NCI-H748 treated with DMSO at 0.1 percent for 48 hours (cell line): ENCODE results near the gene RTRAF.
A peak's percentile ranks its signal among the peaks of the same experiment; 100 is the strongest.

ENCODE experiments used
- DNase-seq: peaks from one replicate; lab custom pipeline; 2025; lab: John Stamatoyannopoulos, UW

Gene RTRAF

DNA sequence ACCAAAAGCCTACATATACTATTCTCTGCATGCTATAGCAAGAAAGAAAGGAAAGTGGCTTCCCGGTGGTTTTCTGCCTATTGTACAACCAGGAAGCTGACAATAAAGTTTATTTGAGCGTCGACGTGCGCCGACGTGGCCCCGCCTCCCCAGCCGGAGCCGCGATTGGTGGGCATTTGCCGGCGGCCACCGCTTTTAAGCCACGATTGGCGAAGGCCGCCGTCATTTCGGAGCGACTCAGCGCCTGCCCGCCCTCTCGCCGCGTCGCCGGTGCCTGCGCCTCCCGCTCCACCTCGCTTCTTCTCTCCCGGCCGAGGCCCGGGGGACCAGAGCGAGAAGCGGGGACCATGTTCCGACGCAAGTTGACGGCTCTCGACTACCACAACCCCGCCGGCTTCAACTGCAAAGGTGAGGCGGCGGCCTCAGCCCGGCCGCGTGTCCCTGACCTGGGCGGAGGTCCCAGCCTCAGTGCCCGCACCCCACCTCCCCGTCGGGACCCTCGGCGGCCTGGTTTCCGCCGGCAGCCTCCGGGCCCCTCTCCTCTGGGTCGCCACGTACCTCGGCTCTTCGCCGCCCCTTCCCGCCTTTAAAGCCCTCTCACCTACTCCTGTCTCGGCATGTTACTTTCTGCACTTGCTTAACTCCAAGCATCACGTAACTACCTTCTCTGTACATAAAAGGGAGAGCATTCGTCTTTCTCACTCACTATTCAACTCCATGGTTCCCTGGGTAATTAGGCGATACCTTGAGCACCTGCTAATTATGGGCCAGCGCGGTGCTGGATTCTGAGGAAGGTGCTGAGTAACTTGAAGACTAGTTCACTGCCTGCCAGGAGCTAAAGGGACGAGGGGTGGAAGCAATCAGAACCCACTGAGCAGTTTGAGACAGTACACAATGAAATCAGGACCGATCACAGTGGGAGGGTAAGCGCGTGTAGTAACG, at the start of gene RTRAF:
TSS of gene RTRAF (plus strand) at position 254 of the 942 bp plus-strand sequence. CDS start at position 348, 94 bp downstream.
- peak; percentile 88 for DNase-seq

GRCh38 chr14:51939755-51940301, 49.5 kb upstream of the RTRAF start:
- DNase-seq = no peak

- no peak for DNase-seq
These were observed 46.4 kb upstream of the RTRAF start for GRCh38 chr14:51942971-51943370.

GRCh38 chr14:51950007-51950406, 39.3 kb upstream of the RTRAF start:
- no peak for DNase-seq

DNA sequence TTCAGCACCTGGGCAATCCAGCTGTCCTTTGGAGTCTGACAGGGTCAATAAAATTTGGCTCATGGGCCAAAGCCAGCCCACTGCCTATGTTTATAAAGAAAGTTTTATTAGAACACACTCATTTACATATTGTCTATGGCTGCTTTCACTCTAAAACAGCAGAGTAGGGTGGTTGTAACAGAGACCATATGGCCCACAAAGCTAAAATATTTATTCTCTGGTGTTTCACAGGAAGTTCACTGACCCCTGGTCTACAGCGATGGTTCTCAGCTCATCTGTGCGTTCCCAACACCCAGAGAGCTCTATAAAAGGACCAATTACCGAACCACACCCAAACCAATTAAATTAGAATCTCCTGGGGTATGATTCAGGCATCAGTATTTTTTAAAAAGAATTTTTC, 37.7 kb upstream of the RTRAF start:
- DNase-seq = peak; percentile 44

DNA sequence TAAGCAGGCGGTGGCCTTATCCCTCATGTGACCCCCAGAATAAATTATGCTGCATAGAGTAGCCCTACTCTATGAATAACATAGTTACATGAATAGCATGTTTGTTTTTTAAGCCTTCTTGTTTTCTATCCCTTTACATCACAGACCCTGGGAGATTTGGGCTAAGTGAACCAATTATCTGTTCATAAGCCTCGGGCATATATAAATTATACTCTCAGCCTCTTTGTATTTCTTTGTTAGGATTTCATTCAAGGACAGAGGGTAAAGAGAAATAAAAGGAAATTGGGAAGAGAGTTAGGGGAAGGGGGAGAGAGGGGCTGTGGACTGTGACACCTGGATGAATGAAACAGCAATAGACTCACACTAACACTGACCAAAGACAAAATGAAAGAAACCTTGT, 35.3 kb upstream of the RTRAF start:
- peak; percentile 59 for DNase-seq

DNA sequence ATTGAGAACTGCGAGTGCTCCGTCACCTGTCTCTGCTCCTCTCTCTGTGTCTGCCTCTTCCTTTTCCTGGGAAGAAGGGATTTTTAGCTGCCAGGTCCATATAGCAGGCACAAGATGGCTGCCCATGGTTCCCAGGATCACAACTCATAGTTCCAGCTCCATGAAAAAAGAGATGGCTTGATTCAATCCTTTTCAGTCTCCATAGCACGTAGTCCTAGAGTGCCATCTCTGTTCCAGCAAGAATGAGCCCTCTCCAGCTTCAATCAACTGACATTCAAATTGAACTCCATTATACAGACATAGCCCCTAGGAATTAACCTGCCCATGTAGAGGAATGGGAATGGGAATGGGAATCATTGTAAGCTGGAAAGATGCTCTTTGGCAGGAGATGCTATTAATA, 34.7 kb upstream of the RTRAF start:
- no peak for DNase-seq

DNA sequence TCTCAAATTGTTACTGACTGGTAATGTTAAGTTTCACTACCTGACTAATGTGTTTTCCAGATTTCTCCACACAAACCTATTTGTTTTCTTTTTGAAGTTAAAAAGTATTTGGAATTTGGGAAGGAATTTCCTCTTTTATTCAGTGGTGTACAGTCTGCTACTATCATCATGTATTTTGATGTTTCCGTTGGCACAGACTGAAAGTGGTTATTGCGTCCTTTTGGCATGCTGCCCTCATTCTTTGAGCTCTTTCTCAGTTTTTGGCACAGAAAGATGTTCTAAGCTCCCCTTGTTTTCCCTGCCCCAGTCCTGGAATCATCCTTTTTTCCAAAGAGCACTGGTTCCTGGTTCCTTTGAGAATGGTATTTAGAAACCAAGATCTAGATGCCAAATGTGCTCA, 31.4 kb upstream of the RTRAF start:
- DNase-seq = no peak

DNA sequence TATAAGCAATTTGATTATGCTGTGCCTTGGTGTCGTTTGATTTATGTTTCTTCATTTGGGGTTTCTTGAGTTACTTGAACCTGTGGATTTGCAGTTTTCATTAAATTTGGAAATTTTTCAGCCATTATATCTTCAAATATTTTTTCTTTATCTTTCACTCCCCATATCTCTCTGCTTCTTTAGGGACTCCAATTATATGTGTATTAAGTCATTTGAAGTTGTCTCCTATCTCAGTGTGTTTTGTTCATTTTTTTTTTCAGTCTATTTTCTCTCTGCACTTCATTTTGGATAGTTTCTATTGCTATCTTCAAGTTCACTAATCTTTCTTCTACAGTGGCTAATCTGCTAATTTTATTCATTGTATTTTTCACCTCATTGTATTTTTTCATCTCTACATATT, 29.4 kb upstream of the RTRAF start:
- no peak for DNase-seq

DNA sequence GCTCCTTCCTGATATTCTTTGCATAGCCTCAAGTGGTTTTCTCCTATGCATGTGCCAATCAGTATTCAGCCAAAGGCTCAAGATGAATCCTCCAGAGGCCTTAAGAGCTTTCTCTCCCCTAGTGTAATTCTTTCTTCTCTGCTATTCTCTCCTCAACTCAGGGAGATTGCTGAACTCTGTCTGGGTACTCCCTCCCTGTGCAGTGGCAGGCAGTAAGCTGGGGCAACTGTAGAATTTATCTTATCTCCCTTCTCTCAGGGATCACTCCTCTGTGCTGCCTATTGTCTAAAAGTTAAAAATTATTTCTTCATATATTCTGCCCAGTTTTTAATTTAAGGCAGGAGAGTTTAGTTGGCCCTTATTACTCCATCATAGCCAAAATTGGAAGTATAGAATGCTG, 28.5 kb upstream of the RTRAF start:
- no peak for DNase-seq

DNA sequence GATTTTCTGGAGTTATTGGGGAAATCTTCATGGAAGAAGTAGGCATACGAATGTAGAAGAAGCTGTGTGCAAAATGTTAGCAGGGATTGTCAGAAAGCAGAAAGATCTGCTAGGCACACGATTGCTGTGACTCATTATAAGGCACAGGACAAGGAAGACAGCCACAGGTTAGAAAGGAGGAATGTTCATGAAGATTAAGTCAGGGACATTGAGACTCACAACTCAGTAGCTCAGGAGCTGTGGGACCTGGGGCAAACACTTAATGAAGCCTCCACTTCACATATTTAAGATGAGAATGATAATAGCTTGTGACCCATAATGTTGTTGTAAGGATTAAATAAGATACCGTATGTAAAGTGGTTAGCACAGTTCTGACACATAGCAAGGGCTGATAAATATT, 26.6 kb upstream of the RTRAF start:
- DNase-seq = no peak

- no peak for DNase-seq
These were observed 26.1 kb upstream of the RTRAF start for GRCh38 chr14:51963286-51963685.

DNA sequence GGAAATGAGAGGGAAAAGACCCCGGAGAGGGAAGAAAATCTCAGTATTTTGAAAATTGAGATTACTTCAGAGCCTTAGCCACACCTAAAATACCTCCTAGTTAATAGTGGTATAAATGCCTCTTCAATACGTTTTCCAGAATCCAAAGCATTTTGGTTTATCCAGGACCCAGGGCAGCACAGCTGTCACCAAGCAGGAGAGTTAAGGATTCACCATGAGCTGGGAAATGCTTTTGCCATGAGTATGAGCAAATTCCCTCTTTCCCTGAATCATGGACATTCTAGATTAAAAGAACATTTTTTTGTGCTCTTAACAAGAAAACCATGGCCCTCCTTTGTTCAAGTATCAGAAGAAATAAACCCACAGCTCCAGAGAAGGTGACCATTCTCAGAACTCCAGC, 21.8 kb upstream of the RTRAF start:
- no peak for DNase-seq

GRCh38 chr14:51969852-51970540, 19.4 kb upstream of the RTRAF start:
- no peak for DNase-seq

DNA sequence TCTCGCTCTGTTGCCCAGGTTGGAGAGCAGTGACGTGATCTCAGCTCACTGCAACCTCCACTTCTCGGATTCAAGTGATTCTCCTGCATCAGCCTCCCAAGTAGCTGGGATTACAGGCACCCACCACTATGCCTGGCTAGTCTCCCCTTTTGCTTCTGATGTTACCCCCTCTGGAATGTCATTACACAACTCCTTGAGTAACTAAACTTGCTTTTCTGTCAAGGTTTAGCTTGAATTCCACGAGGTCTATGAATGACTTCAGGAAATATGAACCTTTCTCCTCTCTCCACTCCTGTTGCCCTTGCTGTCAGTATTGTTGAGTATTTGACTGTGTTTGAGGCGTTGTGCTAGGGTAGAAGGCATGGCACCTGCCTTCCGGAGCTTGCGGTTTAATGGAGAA, 16.8 kb upstream of the RTRAF start:
- no peak for DNase-seq

GRCh38 chr14:51977075-51977474, 12.3 kb upstream of the RTRAF start:
- no peak for DNase-seq

DNA sequence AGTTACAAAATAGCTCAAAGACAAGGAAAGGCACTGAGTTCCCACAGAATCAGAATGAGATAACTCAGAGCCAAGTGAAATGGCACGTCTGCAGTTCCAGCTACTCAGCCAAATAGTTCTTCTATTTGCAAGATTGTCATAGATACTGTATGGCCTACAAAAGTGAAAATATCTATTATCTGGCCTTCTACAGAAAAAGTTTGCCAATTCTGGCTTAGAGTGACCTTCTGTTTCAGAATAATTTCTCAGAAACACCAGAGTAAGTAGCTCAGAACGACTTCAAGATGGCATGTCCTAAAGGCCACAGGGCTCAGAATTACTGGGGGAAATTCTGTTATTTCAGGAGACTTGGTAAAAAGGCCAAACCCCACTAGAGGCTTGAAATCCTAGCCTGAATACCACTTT, 10.7 kb upstream of the RTRAF start:
- DNase-seq = no peak

- DNase-seq = peak; percentile 80
These were observed 10.1 kb upstream of the RTRAF start for GRCh38 chr14:51979088-51979709.

DNA sequence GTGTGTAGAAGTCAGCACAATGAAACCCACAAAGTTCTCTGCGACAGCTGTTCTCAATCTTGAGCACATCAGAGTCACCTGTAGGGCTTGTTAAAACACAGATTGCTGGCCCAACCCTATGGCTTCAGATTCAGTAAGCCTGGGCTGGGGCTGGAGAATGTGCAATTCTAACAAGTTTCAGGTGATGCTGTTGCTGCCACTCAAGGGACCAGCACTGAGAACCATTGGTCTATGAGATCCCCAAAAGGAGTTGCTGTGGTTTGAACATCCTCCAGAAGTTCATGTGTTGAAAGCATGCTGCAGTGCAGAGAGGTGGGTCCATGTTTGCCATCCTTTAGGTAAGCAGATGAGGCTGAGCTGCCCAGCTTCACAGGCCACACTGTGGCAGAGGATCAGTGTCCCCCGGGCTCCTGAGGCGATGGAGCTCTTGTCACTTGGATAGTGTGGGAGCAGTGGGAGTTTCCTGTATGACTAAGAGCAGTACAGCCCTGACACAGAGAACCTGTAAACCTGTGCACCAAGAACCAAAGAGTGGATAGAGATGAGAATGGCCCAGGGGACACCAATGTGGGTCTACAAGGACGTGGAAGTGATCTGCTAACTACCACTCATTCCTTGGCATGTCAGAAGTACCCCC, 8.0 kb upstream of the RTRAF start:
- DNase-seq = no peak

GRCh38 chr14:51988221-51988620, 1.1 kb upstream of the RTRAF start:
- DNase-seq = no peak

- DNase-seq = no peak
These were observed 1.1 kb downstream of the RTRAF start for GRCh38 chr14:51990488-51990887.

- no peak for DNase-seq
These were observed 4.1 kb downstream of the RTRAF start for GRCh38 chr14:51993285-51993920.
